Peyer's patch (tissue), 4 donors: ENCODE measurements around the gene HTRA3. TPM values are rescaled to one million over a fixed set of nuclear protein-coding genes. Genes with fewer than 3 reads are reported as not detected.
A peak's percentile ranks its signal among the peaks of the same experiment; 100 is the strongest.

Experiments used
- DNase-seq, 3 donors: peaks; one replicate each; pipeline ENCODE4 v3.0.0-alpha.2; 2017 to 2019
- H3K27ac ChIP-seq, 4 donors: fragments of 200-600 bp; sonication (generic); one replicate each; pipeline ENCODE4 v1.5.1; 2016 to 2019
- H3K27me3 ChIP-seq, 2 donors: fragments of 200-600 bp; sonication (generic); one replicate each; pipeline ENCODE4 v1.5.1; 2019
- H3K36me3 ChIP-seq, 3 donors: fragments of 200-600 bp; sonication (generic); one replicate each; pipeline ENCODE4 v1.5.1; 2016 to 2019
- H3K4me1 ChIP-seq, 4 donors: fragments of 200-600 bp; sonication (generic); one replicate each; pipeline ENCODE4 v1.5.1; 2016 to 2019
- H3K4me3 ChIP-seq, 4 donors: fragments of 200-600 bp; sonication (generic); 1 replicate in 3 of 4; 2 replicates in 1 of 4; pipeline ENCODE4 v1.5.1; 2016 to 2019; ENCODE audit warnings: mild to moderate bottlenecking in 1 of 4
- H3K9me3 ChIP-seq, 4 donors: fragments of 200-600 bp; sonication (generic); one replicate each; pipeline ENCODE4 v1.5.1; 2016 to 2019; ENCODE audit warnings: mild to moderate bottlenecking in 1 of 4
- CTCF ChIP-seq, 6 experiments: fragments of 450-650 bp in 4 of 6; fragments of 200-600 bp in 2 of 6; sonication (generic) in 1 of 6; IDR thresholded peaks; one replicate each; pipeline ENCODE4 v1.5.1; 2017 to 2019; ENCODE audit warnings: antibody characterized with exemption in 6 of 6, mild to moderate bottlenecking in 3 of 6, moderate library complexity in 1 of 6
- POLR2A ChIP-seq, 2 donors: fragments of 450-650 bp; IDR thresholded peaks; one replicate each; pipeline ENCODE4 v1.5.1; 2017; ENCODE audit warnings: antibody characterized with exemption in 2 of 2, mild to moderate bottlenecking in 2 of 2, moderate library complexity in 2 of 2
- total RNA-seq, 4 donors: library from RNA; depleted of rRNA; stranded (reverse); fragments of >200 nt; gene quantifications; one replicate each; pipeline ENCODE4 v1.1.0, GENCODE V29; 2016

Gene HTRA3
- total RNA-seq, 4 donors from 2014 or later, result 3.3 to 43.7 (median 7.9) TPM

GRCh38 chr4:8264106-8264505 lies 5.4 kb upstream of the HTRA3 start:
- H3K27ac ChIP-seq, result no peak overlapping the region
- TF ChIP-seq POLR2A (IDR thresholded peaks at IDR 0.05) (no peak), CTCF (IDR thresholded peaks at IDR 0.05) (no peak)
- no peak for DNase-seq
- H3K27me3 ChIP-seq, result no peaks in the 10 kb centered on the region
- no peak overlapping the region for H3K4me3 ChIP-seq
- no peaks in the 10 kb centered on the region for H3K36me3 ChIP-seq
- H3K9me3 ChIP-seq, result no peaks in the 10 kb centered on the region
- no peaks in the 10 kb centered on the region for H3K4me1 ChIP-seq

- no peak for DNase-seq
- no peak for TF ChIP-seq POLR2A (IDR thresholded peaks at IDR 0.05)
- no peak for TF ChIP-seq CTCF (IDR thresholded peaks at IDR 0.05)
- no peak overlapping the region for H3K4me3 ChIP-seq
- no peaks in the 10 kb centered on the region for H3K36me3 ChIP-seq
- peaks cover 0 to 5% (median 0%) of the 10 kb centered on the region in 4 donors for H3K4me1 ChIP-seq
- no peak overlapping the region for H3K27ac ChIP-seq
- no peaks in the 10 kb centered on the region for H3K27me3 ChIP-seq
- H3K9me3 ChIP-seq, result no peaks in the 10 kb centered on the region
These were observed 4.2 kb upstream of the HTRA3 start for GRCh38 chr4:8265171-8265929.

- H3K9me3 ChIP-seq, result no peaks in the 10 kb centered on the region
- no peak for DNase-seq
- H3K4me1 ChIP-seq, result peaks cover 0 to 5% (median 0%) of the 10 kb centered on the region in 4 donors
- H3K36me3 ChIP-seq, result no peaks in the 10 kb centered on the region
- H3K27me3 ChIP-seq, result no peaks in the 10 kb centered on the region
- no peak for TF ChIP-seq POLR2A (IDR thresholded peaks at IDR 0.05)
- TF ChIP-seq CTCF (IDR thresholded peaks at IDR 0.05), result no peak
- no peak overlapping the region for H3K27ac ChIP-seq
- no peak overlapping the region for H3K4me3 ChIP-seq
These were observed 3.5 kb upstream of the HTRA3 start for GRCh38 chr4:8266088-8266487.

GRCh38 chr4:8266508-8266907 lies 3.0 kb upstream of the HTRA3 start:
- Histone ChIP-seq H3K4me1 (peaks cover 0 to 5% (median 0%) of the 10 kb centered on the region in 4 donors), H3K27ac (no peak overlapping the region), H3K9me3 (no peaks in the 10 kb centered on the region), H3K4me3 (no peak overlapping the region), H3K27me3 (no peaks in the 10 kb centered on the region), H3K36me3 (no peaks in the 10 kb centered on the region)
- TF ChIP-seq CTCF (IDR thresholded peaks at IDR 0.05) (no peak), POLR2A (IDR thresholded peaks at IDR 0.05) (no peak)
- DNase-seq, result no peak

GRCh38 chr4:8267077-8267476 lies 2.5 kb upstream of the HTRA3 start:
- DNase-seq, result peak; percentile 18 to 71 (median 67)
- Histone ChIP-seq H3K36me3 (no peaks in the 10 kb centered on the region), H3K27me3 (no peaks in the 10 kb centered on the region), H3K27ac (no peak overlapping the region), H3K9me3 (no peaks in the 10 kb centered on the region), H3K4me3 (no peak overlapping the region), H3K4me1 (peaks cover 0 to 6% (median 0%) of the 10 kb centered on the region in 4 donors)
- no peak for TF ChIP-seq POLR2A (IDR thresholded peaks at IDR 0.05)
- peak in 5 of 6 experiments; percentile 9 to 53 (median 50) for TF ChIP-seq CTCF (IDR thresholded peaks at IDR 0.05)
